HEK293 (cell line): ENCODE data around the gene VGLL4.

Experiments
- CTCF ChIA-PET: fragments of 350-600 bp; formaldehyde crosslinking; extraction: SDS; loops from one replicate; lab custom pipeline; 2021; ENCODE audit warnings: antibody characterized with exemption; lab: Yijun Ruan, JAX
- POLR2A ChIA-PET: fragments of 300-600 bp; formaldehyde crosslinking; extraction: SDS; loops from one replicate; lab custom pipeline; 2020; ENCODE audit warnings: antibody characterized with exemption, inconsistent platforms; lab: Yijun Ruan, JAX
- H3K27ac ChIP-seq: fragments of 200-500 bp; sonication (Bioruptor generic); 2 replicates; pipeline ENCODE4 v1.5.1; 2014; ENCODE audit warnings: low read depth, low read length, control low read depth, inconsistent platforms; ENCODE audit errors: extremely low read depth
- H3K36me3 ChIP-seq, 2 experiments: fragments of 200-500 bp in 1 of 2; sonication (Bioruptor generic) in 1 of 2; 1 replicate in 1 of 2; 2 replicates in 1 of 2; pipeline ENCODE4 v1.5.1; 2014 to 2017; ENCODE audit warnings: inconsistent platforms in 2 of 2, low read length in 2 of 2; ENCODE audit not compliant: control insufficient read depth in 2 of 2, insufficient read depth in 1 of 2
- H3K4me1 ChIP-seq: fragments of 200-500 bp; sonication (Bioruptor generic); 2 replicates; pipeline ENCODE4 v1.5.1; 2014; ENCODE audit warnings: mild to moderate bottlenecking, low read length, inconsistent platforms; ENCODE audit not compliant: control insufficient read depth, insufficient read depth
- H3K4me3 ChIP-seq: 2 replicates; pipeline ENCODE4 v1.5.1; 2011; ENCODE audit warnings: low read depth, mild to moderate bottlenecking, control low read depth, low read length, moderate library complexity
- H3K9me3 ChIP-seq: fragments of 200-500 bp; sonication (Bioruptor generic); 2 replicates; pipeline ENCODE4 v1.5.1; 2014; ENCODE audit warnings: low read depth, low read length, inconsistent platforms; ENCODE audit not compliant: control insufficient read depth, insufficient read depth
- EGR2 ChIP-seq: fragments of 450-650 bp; formaldehyde crosslinking; IDR thresholded peaks from 2 replicates; pipeline ENCODE4 v1.5.1; 2016; ENCODE audit warnings: low read depth, missing biosample characterization, missing genetic modification characterization
- GLIS1 ChIP-seq: fragments of 450-650 bp; formaldehyde crosslinking; IDR thresholded peaks from 2 replicates; pipeline ENCODE4 v1.5.1; 2016; ENCODE audit warnings: missing biosample characterization, missing genetic modification characterization
- HOXD13 ChIP-seq: sonication (generic); formaldehyde crosslinking; IDR thresholded peaks from 2 replicates; pipeline ENCODE4 v1.8.0; 2022; ENCODE audit warnings: missing genetic modification reagents, borderline replicate concordance
- MYNN ChIP-seq: fragments of 450-650 bp; formaldehyde crosslinking; IDR thresholded peaks from 2 replicates; pipeline ENCODE4 v1.5.1; 2016; ENCODE audit warnings: missing biosample characterization, missing genetic modification characterization, borderline replicate concordance
- ZBTB10 ChIP-seq: fragments of 450-650 bp; formaldehyde crosslinking; IDR thresholded peaks from 2 replicates; pipeline ENCODE4 v1.5.1; 2016; ENCODE audit warnings: missing biosample characterization, missing genetic modification characterization
- ZNF121 ChIP-seq: fragments of 450-650 bp; formaldehyde crosslinking; IDR thresholded peaks from 2 replicates; pipeline ENCODE4 v1.5.1; 2016; ENCODE audit warnings: missing biosample characterization, missing genetic modification characterization
- ZNF221 ChIP-seq: fragments of 450-650 bp; formaldehyde crosslinking; IDR thresholded peaks from 2 replicates; pipeline ENCODE4 v1.5.1; 2017; ENCODE audit warnings: missing biosample characterization, missing genetic modification characterization, borderline replicate concordance
- ZNF37A ChIP-seq: fragments of 450-650 bp; IDR thresholded peaks from 2 replicates; pipeline ENCODE4 v1.5.1; 2018; ENCODE audit warnings: missing biosample characterization, missing genetic modification characterization
- ZNF529 ChIP-seq: fragments of 450-650 bp; formaldehyde crosslinking; IDR thresholded peaks from 2 replicates; pipeline ENCODE4 v1.5.1; 2017; ENCODE audit warnings: missing genetic modification characterization, missing biosample characterization; ENCODE audit not compliant: insufficient replicate concordance
- ZNF621 ChIP-seq: fragments of 450-650 bp; formaldehyde crosslinking; IDR thresholded peaks from 2 replicates; pipeline ENCODE4 v1.5.1; 2017; ENCODE audit warnings: missing biosample characterization, missing genetic modification characterization
- ZNF837 ChIP-seq: fragments of 450-650 bp; formaldehyde crosslinking; IDR thresholded peaks from 2 replicates; pipeline ENCODE4 v1.5.1; 2016; ENCODE audit warnings: missing biosample characterization, missing genetic modification characterization
- TF ChIP-seq, protein P1 (sequence below): fragments of 450-650 bp; formaldehyde crosslinking; IDR thresholded peaks from 2 replicates; pipeline ENCODE4 v1.5.1; 2016; ENCODE audit warnings: missing biosample characterization, missing genetic modification characterization
- TF ChIP-seq, protein P2 (sequence below): fragments of 450-650 bp; formaldehyde crosslinking; IDR thresholded peaks from 2 replicates; pipeline ENCODE4 v1.5.0; 2017; ENCODE audit warnings: missing biosample characterization, missing genetic modification characterization, borderline replicate concordance
- TF ChIP-seq, protein P3 (sequence below): fragments of 450-650 bp; formaldehyde crosslinking; IDR thresholded peaks from 2 replicates; pipeline ENCODE4 v1.5.1; 2016; ENCODE audit warnings: missing biosample characterization, missing genetic modification characterization
- TF ChIP-seq, protein P4 (sequence below): fragments of 450-650 bp; formaldehyde crosslinking; IDR thresholded peaks from 2 replicates; pipeline ENCODE4 v1.5.1; 2016; ENCODE audit warnings: missing biosample characterization, missing genetic modification characterization

Gene VGLL4

GRCh38 chr3:11565932-11566331, 77.8 kb downstream of the VGLL4 start (continued):
- TF ChIP-seq, protein P1, sequence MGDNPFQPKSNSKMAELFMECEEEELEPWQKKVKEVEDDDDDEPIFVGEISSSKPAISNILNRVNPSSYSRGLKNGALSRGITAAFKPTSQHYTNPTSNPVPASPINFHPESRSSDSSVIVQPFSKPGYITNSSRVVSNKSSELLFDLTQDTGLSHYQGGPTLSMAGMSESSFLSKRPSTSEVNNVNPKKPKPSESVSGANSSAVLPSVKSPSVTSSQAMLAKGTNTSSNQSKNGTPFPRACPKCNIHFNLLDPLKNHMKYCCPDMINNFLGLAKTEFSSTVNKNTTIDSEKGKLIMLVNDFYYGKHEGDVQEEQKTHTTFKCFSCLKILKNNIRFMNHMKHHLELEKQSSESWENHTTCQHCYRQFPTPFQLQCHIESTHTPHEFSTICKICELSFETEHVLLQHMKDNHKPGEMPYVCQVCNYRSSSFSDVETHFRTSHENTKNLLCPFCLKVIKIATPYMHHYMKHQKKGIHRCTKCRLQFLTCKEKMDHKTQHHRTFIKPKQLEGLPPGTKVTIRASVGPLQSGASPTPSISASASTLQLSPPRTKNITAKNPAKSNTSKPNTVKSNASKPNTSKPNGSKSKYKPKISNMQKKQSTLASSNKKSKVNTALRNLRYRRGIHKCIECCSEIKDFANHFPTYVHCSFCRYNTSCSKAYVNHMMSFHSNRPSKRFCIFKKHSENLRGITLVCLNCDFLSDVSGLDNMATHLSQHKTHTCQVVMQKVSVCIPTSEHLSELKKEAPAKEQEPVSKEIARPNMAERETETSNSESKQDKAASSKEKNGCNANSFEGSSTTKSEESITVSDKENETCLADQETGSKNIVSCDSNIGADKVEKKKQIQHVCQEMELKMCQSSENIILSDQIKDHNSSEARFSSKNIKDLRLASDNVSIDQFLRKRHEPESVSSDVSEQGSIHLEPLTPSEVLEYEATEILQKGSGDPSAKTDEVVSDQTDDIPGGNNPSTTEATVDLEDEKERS (tag by site-specific recombination): no peak

DNA sequence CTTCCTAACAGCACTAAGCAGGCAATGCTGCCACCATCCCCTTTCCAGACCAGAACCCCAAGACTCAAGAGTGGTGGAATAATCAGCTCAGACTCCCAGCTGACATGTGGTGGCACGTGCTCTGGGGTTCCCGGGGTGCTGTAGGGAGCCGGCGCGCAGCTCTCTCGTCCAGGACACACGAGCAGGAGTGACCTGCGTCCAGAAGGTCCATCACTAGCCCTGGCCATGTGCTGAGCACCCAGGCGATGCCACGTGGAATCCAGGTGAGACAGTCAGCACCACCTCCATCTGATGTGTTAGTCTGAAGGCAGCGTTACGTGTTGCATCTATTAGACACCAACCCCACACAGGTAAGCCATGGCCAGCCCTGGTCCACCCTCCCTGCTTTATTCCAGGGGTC, 78.2 kb downstream of the VGLL4 start:
- Histone ChIP-seq H3K36me3 (peaks cover 0 to 37% of the 10 kb centered on the region in 2 experiments; a peak in 2 of 3 replicates), H3K27ac (no peak overlapping the region), H3K4me1 (no peaks in the 10 kb centered on the region), H3K4me3 (no peak overlapping the region), H3K9me3 (no peaks in the 10 kb centered on the region)
- ChIA-PET CTCF (no interaction called here), POLR2A (no interaction called here)
- TF ChIP-seq GLIS1 (tag by site-specific recombination) (no peak), EGR2 (tag by site-specific recombination) (no peak), HOXD13 (no peak), ZNF529 (tag by site-specific recombination) (no peak), ZNF121 (no peak), MYNN (tag by site-specific recombination) (no peak), ZNF37A (no peak), ZNF837 (tag by site-specific recombination) (no peak), ZBTB10 (tag by site-specific recombination) (no peak)
- TF ChIP-seq, protein P2, sequence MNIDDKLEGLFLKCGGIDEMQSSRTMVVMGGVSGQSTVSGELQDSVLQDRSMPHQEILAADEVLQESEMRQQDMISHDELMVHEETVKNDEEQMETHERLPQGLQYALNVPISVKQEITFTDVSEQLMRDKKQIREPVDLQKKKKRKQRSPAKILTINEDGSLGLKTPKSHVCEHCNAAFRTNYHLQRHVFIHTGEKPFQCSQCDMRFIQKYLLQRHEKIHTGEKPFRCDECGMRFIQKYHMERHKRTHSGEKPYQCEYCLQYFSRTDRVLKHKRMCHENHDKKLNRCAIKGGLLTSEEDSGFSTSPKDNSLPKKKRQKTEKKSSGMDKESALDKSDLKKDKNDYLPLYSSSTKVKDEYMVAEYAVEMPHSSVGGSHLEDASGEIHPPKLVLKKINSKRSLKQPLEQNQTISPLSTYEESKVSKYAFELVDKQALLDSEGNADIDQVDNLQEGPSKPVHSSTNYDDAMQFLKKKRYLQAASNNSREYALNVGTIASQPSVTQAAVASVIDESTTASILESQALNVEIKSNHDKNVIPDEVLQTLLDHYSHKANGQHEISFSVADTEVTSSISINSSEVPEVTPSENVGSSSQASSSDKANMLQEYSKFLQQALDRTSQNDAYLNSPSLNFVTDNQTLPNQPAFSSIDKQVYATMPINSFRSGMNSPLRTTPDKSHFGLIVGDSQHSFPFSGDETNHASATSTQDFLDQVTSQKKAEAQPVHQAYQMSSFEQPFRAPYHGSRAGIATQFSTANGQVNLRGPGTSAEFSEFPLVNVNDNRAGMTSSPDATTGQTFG (tag by site-specific recombination): no peak
- TF ChIP-seq, protein P3, sequence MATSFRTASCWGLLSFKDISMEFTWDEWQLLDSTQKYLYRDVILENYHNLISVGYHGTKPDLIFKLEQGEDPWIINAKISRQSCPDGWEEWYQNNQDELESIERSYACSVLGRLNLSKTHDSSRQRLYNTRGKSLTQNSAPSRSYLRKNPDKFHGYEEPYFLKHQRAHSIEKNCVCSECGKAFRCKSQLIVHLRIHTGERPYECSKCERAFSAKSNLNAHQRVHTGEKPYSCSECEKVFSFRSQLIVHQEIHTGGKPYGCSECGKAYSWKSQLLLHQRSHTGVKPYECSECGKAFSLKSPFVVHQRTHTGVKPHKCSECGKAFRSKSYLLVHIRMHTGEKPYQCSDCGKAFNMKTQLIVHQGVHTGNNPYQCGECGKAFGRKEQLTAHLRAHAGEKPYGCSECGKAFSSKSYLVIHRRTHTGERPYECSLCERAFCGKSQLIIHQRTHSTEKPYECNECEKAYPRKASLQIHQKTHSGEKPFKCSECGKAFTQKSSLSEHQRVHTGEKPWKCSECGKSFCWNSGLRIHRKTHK: no peak

DNA sequence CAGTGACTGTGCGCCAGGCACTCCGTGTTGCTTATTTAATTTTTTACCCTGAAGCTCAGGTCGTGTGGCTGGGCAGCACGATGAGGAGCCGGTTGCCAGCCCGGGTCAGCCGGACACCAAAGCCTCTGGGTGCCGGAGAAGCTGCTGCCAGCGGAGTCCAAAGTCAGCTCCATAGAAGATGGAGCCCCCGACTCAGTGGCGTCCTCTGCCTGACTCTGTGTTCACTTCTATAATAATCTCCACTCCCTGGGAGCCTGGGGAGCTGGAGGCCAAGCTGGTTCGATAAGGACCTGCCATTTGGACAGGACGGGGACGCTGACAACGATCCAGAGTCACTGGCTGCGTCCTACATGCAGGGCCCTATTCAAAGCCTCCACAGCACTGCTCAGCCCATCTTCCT, 78.6 kb downstream of the VGLL4 start:
- Histone ChIP-seq H3K27ac (no peak overlapping the region), H3K4me3 (no peak overlapping the region), H3K4me1 (no peaks in the 10 kb centered on the region), H3K9me3 (no peaks in the 10 kb centered on the region), H3K36me3 (peaks cover 0 to 38% of the 10 kb centered on the region in 2 experiments; a peak in 2 of 3 replicates)
- CTCF ChIA-PET: no interaction called here
- POLR2A ChIA-PET: no interaction called here
- TF ChIP-seq ZNF221 (tag by site-specific recombination) (no peak), ZNF621 (no peak)
- TF ChIP-seq, protein P4, sequence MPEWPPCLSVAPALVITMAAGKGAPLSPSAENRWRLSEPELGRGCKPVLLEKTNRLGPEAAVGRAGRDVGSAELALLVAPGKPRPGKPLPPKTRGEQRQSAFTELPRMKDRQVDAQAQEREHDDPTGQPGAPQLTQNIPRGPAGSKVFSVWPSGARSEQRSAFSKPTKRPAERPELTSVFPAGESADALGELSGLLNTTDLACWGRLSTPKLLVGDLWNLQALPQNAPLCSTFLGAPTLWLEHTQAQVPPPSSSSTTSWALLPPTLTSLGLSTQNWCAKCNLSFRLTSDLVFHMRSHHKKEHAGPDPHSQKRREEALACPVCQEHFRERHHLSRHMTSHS (tag by site-specific recombination): no peak
